ENCODE results near the gene MYBPH. TPM values are rescaled to one million over a fixed set of nuclear protein-coding genes. Genes with fewer than 3 reads are reported as not detected.

MYBPH gene
- total and polyA plus RNA-seq, 2 donors (not counting 1 experiment from before 2014, with no cell fraction given) = not detected

- no peak overlapping the region for H3K4me3 ChIP-seq (ENCODE audit: control extremely low read depth in 1 of 5, extremely low read depth in 1 of 5, insufficient read depth in 1 of 5, low read depth in 2 of 5, low read length in 4 of 5)
- no peak for TF ChIP-seq EZH2 (IDR thresholded peaks at IDR 0.05; ENCODE audit: borderline replicate concordance, insufficient read depth, low read depth, low read length, poor library complexity, severe bottlenecking)
- TF ChIP-seq CTCF (IDR thresholded peaks at IDR 0.05) = no peak
- peaks cover 0 to 8% of the 10 kb centered on the region in 2 donors for H3K4me1 ChIP-seq (ENCODE audit: control insufficient read depth in 2 of 2, insufficient read depth in 2 of 2, low read length in 2 of 2)
- ChIA-PET CTCF (no interaction called here), POLR2A (no interaction called here)
- H3K9me3 ChIP-seq (ENCODE audit: control extremely low read depth in 1 of 3, control insufficient read depth in 2 of 3, insufficient read depth in 1 of 3, low read length in 2 of 3) = peaks cover 0 to 7% (median 0%) of the 10 kb centered on the region in 3 donors
- intact Hi-C loops (cut with micrococcal nuclease) = no loop called here
- H3K4me1 Mint-ChIP-seq = peaks cover 1% of the 10 kb centered on the region
- no peak overlapping the region for H3K4me3 Mint-ChIP-seq
- WGBS (ENCODE audit: insufficient coverage) = 92% methylated on average over 11 of the region's 12 CpGs
- no peak overlapping the region for H3K9ac ChIP-seq (ENCODE audit: low read length)
- H3K36me3 ChIP-seq (replicated peaks in 1 of 2; ENCODE audit: control extremely low read depth in 1 of 2, control insufficient read depth in 1 of 2, extremely low read depth in 1 of 2, insufficient read depth in 2 of 2, low read length in 1 of 2) = no peaks in the 10 kb centered on the region
- no peaks in the 10 kb centered on the region for H3K9me3 Mint-ChIP-seq (ENCODE audit: insufficient read depth)
- no peak overlapping the region for H3K4me2 ChIP-seq (replicated peaks; ENCODE audit: low read depth, low read length, poor library complexity, severe bottlenecking)
- peaks cover 0 to 6% (median 0%) of the 10 kb centered on the region in 4 experiments for H3K27me3 ChIP-seq (replicated peaks in 1 of 4; ENCODE audit: control extremely low read depth in 1 of 4, control insufficient read depth in 3 of 4, insufficient read depth in 4 of 4, low read length in 3 of 4)
- H3K27ac ChIP-seq (ENCODE audit: low read length in 2 of 2) = no peak overlapping the region
- no peaks in the 10 kb centered on the region for H4K20me1 ChIP-seq (ENCODE audit: control insufficient read depth, insufficient read depth, low read length, poor library complexity, severe bottlenecking)
- H2AFZ ChIP-seq (ENCODE audit: insufficient read depth, low read depth, low read length, poor library complexity, severe bottlenecking) = no peak overlapping the region
- no peak for DNase-seq
- no peak overlapping the region for H3K27ac Mint-ChIP-seq
- peaks cover 3% of the 10 kb centered on the region for H3K27me3 Mint-ChIP-seq
- H3K79me2 ChIP-seq (ENCODE audit: control insufficient read depth, insufficient read depth, low read length) = no peaks in the 10 kb centered on the region
- ATAC-seq (ENCODE audit: low read depth) = no peak
Measured at GRCh38 chr1:203174324-203174985, 1.2 kb downstream of the MYBPH start.

GRCh38 chr1:203173566-203173965, 2.1 kb downstream of the MYBPH start:
- no peaks in the 10 kb centered on the region for H3K79me2 ChIP-seq (ENCODE audit: control insufficient read depth, insufficient read depth, low read length)
- Mint-ChIP-seq H3K4me1 (peaks cover 1% of the 10 kb centered on the region), H3K27me3 (peaks cover 7% of the 10 kb centered on the region), H3K27ac (no peak overlapping the region), H3K4me3 (no peak overlapping the region), H3K9me3 (ENCODE audit: insufficient read depth) (no peaks in the 10 kb centered on the region)
- intact Hi-C loops (cut with micrococcal nuclease) = no loop called here
- no peak for TF ChIP-seq EZH2 (IDR thresholded peaks at IDR 0.05; ENCODE audit: borderline replicate concordance, insufficient read depth, low read depth, low read length, poor library complexity, severe bottlenecking)
- H3K4me1 ChIP-seq (ENCODE audit: control insufficient read depth in 2 of 2, insufficient read depth in 2 of 2, low read length in 2 of 2) = peaks cover 0 to 8% of the 10 kb centered on the region in 2 donors
- POLR2A ChIA-PET = no interaction called here
- no peak overlapping the region for H3K27ac ChIP-seq (ENCODE audit: low read length in 2 of 2)
- no peak overlapping the region for H3K9ac ChIP-seq (ENCODE audit: low read length)
- DNase-seq (no peak), ATAC-seq (ENCODE audit: low read depth) (peak; percentile 54)
- H2AFZ ChIP-seq (ENCODE audit: insufficient read depth, low read depth, low read length, poor library complexity, severe bottlenecking) = no peak overlapping the region
- CTCF ChIA-PET = interaction anchor here (1.6 to 2.6 kb wide), 2 partner anchors 42 to 134 kb away, joined by 5 to 18 read pairs; no protein-coding TSS in a partner anchor
- H3K4me3 ChIP-seq (ENCODE audit: control extremely low read depth in 1 of 5, extremely low read depth in 1 of 5, insufficient read depth in 1 of 5, low read depth in 2 of 5, low read length in 4 of 5) = no peak overlapping the region
- peaks cover 0 to 7% (median 0%) of the 10 kb centered on the region in 3 donors for H3K9me3 ChIP-seq (ENCODE audit: control extremely low read depth in 1 of 3, control insufficient read depth in 2 of 3, insufficient read depth in 1 of 3, low read length in 2 of 3)
- no peak overlapping the region for H3K4me2 ChIP-seq (replicated peaks; ENCODE audit: low read depth, low read length, poor library complexity, severe bottlenecking)
- WGBS (ENCODE audit: insufficient coverage) = 44% methylated on average over 1 of the region's 5 CpGs
- no peaks in the 10 kb centered on the region for H3K36me3 ChIP-seq (replicated peaks in 1 of 2; ENCODE audit: control extremely low read depth in 1 of 2, control insufficient read depth in 1 of 2, extremely low read depth in 1 of 2, insufficient read depth in 2 of 2, low read length in 1 of 2)
- no peaks in the 10 kb centered on the region for H4K20me1 ChIP-seq (ENCODE audit: control insufficient read depth, insufficient read depth, low read length, poor library complexity, severe bottlenecking)
- H3K27me3 ChIP-seq (replicated peaks in 1 of 4; ENCODE audit: control extremely low read depth in 1 of 4, control insufficient read depth in 3 of 4, insufficient read depth in 4 of 4, low read length in 3 of 4) = peaks cover 0 to 6% (median 0%) of the 10 kb centered on the region in 4 experiments

All from B cell (primary cell).